CD4-positive, alpha-beta T cell treated with Interleukin-1 beta for 1 hour (primary cell): Measurements from ENCODE around the gene LPA.
"Not testable (repeated sequence)": the region's sequence is repeated elsewhere in the genome, so short reads cannot be mapped to it uniquely, and the experiment has no call there.

Experiments
- DNase-seq, 2 donors: peaks; one replicate each; pipeline ENCODE4 v3.0.0-alpha.2; 2020 to 2022

Gene LPA

GRCh38 chr6:160664198-160664597 is at the start of gene LPA:
LPA (minus strand) TSS chr6:160664275; CDS start chr6:160664214, 61 bp downstream.
- DNase-seq: not testable (repeated sequence)

- DNase-seq: not testable (repeated sequence)
These were observed 44.9 kb upstream of the LPA start for GRCh38 chr6:160708993-160709392.

GRCh38 chr6:160704688-160705087 is 40.6 kb upstream of the LPA start:
- not testable (repeated sequence) for DNase-seq

GRCh38 chr6:160701918-160702680 is 38.0 kb upstream of the LPA start, which contains the start of gene PLG:
PLG (plus strand) TSS chr6:160702244; CDS start chr6:160702305, 61 bp downstream.
- DNase-seq: not testable (repeated sequence)

GRCh38 chr6:160697826-160698225 is 33.8 kb upstream of the LPA start:
- no peak for DNase-seq

- not testable (repeated sequence) for DNase-seq
These were observed 32.8 kb upstream of the LPA start for GRCh38 chr6:160696884-160697283.

- DNase-seq: not testable (repeated sequence)
These were observed 31.5 kb upstream of the LPA start for GRCh38 chr6:160695622-160696021.

GRCh38 chr6:160695025-160695424 is 30.9 kb upstream of the LPA start:
- not testable (repeated sequence) for DNase-seq

GRCh38 chr6:160692369-160692959 is 28.4 kb upstream of the LPA start:
- no peak for DNase-seq

- no peak for DNase-seq
These were observed 27.5 kb upstream of the LPA start for GRCh38 chr6:160691617-160692016.

- DNase-seq: no peak
These were observed 26.4 kb upstream of the LPA start for GRCh38 chr6:160690458-160690857.

GRCh38 chr6:160685762-160686450 is 21.8 kb upstream of the LPA start:
- no peak for DNase-seq

GRCh38 chr6:160685101-160685761 is 21.2 kb upstream of the LPA start:
- not testable (repeated sequence) for DNase-seq

GRCh38 chr6:160679402-160679769 is 15.3 kb upstream of the LPA start:
- no peak for DNase-seq

GRCh38 chr6:160678744-160679401 is 14.8 kb upstream of the LPA start:
- DNase-seq: no peak

GRCh38 chr6:160678230-160678629 is 14.2 kb upstream of the LPA start:
- no peak for DNase-seq

- DNase-seq: not testable (repeated sequence)
These were observed 12.3 kb upstream of the LPA start for GRCh38 chr6:160676418-160676817.

- DNase-seq: no peak
These were observed 4.5 kb upstream of the LPA start for GRCh38 chr6:160668589-160668988.

- DNase-seq: peak in 1 of 2 donors; percentile 33
These were observed 3.8 kb upstream of the LPA start for GRCh38 chr6:160667639-160668481.

- DNase-seq: no peak
These were observed 1.2 kb downstream of the LPA start for GRCh38 chr6:160662842-160663241.

GRCh38 chr6:160662429-160662828 is 1.6 kb downstream of the LPA start:
- no peak for DNase-seq

- no peak for DNase-seq
These were observed 2.9 kb downstream of the LPA start for GRCh38 chr6:160661216-160661615.
